CD4-positive, alpha-beta T cell (primary cell): ENCODE results near the gene FBXL17. TPM values are rescaled to one million over a fixed set of nuclear protein-coding genes. Genes with fewer than 3 reads are reported as not detected.

ENCODE experiments used
- ATAC-seq: fragments of 200-7000 bp; cut with Tn5 transposase; one replicate; pipeline ENCODE4 v1.10.0; 2022; ENCODE audit warnings: mild to moderate bottlenecking; ENCODE audit not compliant: poor library complexity
- CTCF ChIA-PET: fragments of 350-600 bp; sonication (Branson Sonifier 250); formaldehyde crosslinking; loops from one replicate; lab custom pipeline; 2021; ENCODE audit warnings: antibody characterized with exemption, inconsistent platforms; lab: Charles Lee
- POLR2A ChIA-PET: fragments of 350-600 bp; sonication (Branson Sonifier 250); formaldehyde crosslinking; loops from one replicate; lab custom pipeline; 2021; ENCODE audit warnings: antibody characterized with exemption, inconsistent platforms; lab: Charles Lee
- DNase-seq, 14 experiments: peaks; one replicate each; pipeline ENCODE4 v3.0.0-alpha.2; 2013 to 2020; ENCODE audit warnings: mixed read lengths in 2 of 14
- H3K27ac ChIP-seq, 2 donors: one replicate each; pipeline versions ENCODE4 v1.5.1 to v1.7.0; 2013; ENCODE audit warnings: low read length in 2 of 2, low read depth in 1 of 2, mild to moderate bottlenecking in 1 of 2
- H3K27me3 ChIP-seq, 2 experiments: 1 replicate in 1 of 2; 2 replicates in 1 of 2; pipeline versions ENCODE4 v1.6.1 to v1.7.0; 2013; ENCODE audit warnings: low read length in 2 of 2, control low read depth in 1 of 2, mild to moderate bottlenecking in 1 of 2, moderate library complexity in 1 of 2; ENCODE audit not compliant: insufficient read depth in 2 of 2, control insufficient read depth in 1 of 2
- H3K36me3 ChIP-seq: one replicate; pipeline ENCODE4 v1.6.1; 2013; ENCODE audit warnings: low read length, control low read depth; ENCODE audit not compliant: insufficient read depth
- H3K4me1 ChIP-seq: one replicate; pipeline ENCODE4 v1.6.1; 2013; ENCODE audit warnings: low read length, control low read depth; ENCODE audit not compliant: insufficient read depth
- H3K4me3 ChIP-seq: one replicate; pipeline ENCODE4 v1.5.1; 2013; ENCODE audit warnings: mild to moderate bottlenecking, low read length, moderate library complexity
- H3K9me3 ChIP-seq, 2 experiments: 1 replicate in 1 of 2; 2 replicates in 1 of 2; pipeline versions ENCODE4 v1.6.1 to v1.7.0; 2013; ENCODE audit warnings: low read length in 2 of 2, mild to moderate bottlenecking in 2 of 2, control low read depth in 1 of 2, moderate library complexity in 1 of 2; ENCODE audit not compliant: control insufficient read depth in 1 of 2, insufficient read depth in 1 of 2
- H3K27ac Mint-ChIP-seq: one replicate; pipeline ENCODE4 v1.8.0; 2020; ENCODE audit warnings: mixed read lengths
- H3K27me3 Mint-ChIP-seq: one replicate; pipeline ENCODE4 v1.8.0; 2021; ENCODE audit warnings: mixed read lengths
- H3K36me3 Mint-ChIP-seq: one replicate; pipeline ENCODE4 v1.8.0; 2021; ENCODE audit warnings: low read depth, mixed read lengths
- H3K4me1 Mint-ChIP-seq: one replicate; pipeline ENCODE4 v1.8.0; 2021; ENCODE audit warnings: low read depth, mixed read lengths
- H3K4me3 Mint-ChIP-seq: one replicate; pipeline ENCODE4 v1.8.0; 2020; ENCODE audit warnings: mild to moderate bottlenecking, mixed read lengths
- H3K9me3 Mint-ChIP-seq: one replicate; pipeline ENCODE4 v1.8.0; 2020; ENCODE audit warnings: mixed read lengths
- CTCF ChIP-seq: fragments of 200-600 bp; IDR thresholded peaks from one replicate; pipeline ENCODE4 v1.8.0; 2022; ENCODE audit warnings: antibody characterized with exemption, mild to moderate bottlenecking
- intact Hi-C, 2 experiments: fragments of 100-400 bp; cut with DNase I in 1 of 2; cut with micrococcal nuclease in 1 of 2; formaldehyde crosslinking; loops; one replicate each; pipeline versions ENCODE4 v1.15.1 to v1.9.0; 2023 to 2025; cut with DNase I, micrococcal nuclease
- total RNA-seq, 174 experiments: library from RNA in 2 of 174; stranded (reverse) in 2 of 174; gene quantifications; one replicate each; pipeline ENCODE4 v1.2.3 and lab custom pipeline; 2021 to 2026

The FBXL17 gene
- total RNA-seq, 2 experiments from 2014 or later, result 17.9 to 21.1 TPM

GRCh38 chr5:107867266-107867665 lies 514.6 kb downstream of the FBXL17 start:
- no peak overlapping the region for H3K27ac Mint-ChIP-seq
- no peaks in the 10 kb centered on the region for H3K4me1 Mint-ChIP-seq
- no peak overlapping the region for H3K4me3 Mint-ChIP-seq

GRCh38 chr5:107864793-107865192 lies 517.1 kb downstream of the FBXL17 start:
- Histone ChIP-seq H3K4me1 (no peaks in the 10 kb centered on the region), H3K9me3 (no peaks in the 10 kb centered on the region), H3K27ac (no peak overlapping the region), H3K36me3 (no peaks in the 10 kb centered on the region), H3K4me3 (no peak overlapping the region), H3K27me3 (no peaks in the 10 kb centered on the region)
- H3K4me1 Mint-ChIP-seq, result no peaks in the 10 kb centered on the region
- ChIA-PET CTCF (no interaction called here), POLR2A (no interaction called here)
- DNase-seq (no peak), ATAC-seq (no peak)
- intact Hi-C loops, result no loop called here
- H3K9me3 Mint-ChIP-seq, result no peaks in the 10 kb centered on the region
- no peak for TF ChIP-seq CTCF
- no peak overlapping the region for H3K4me3 Mint-ChIP-seq
- H3K27me3 Mint-ChIP-seq, result no peaks in the 10 kb centered on the region
- H3K27ac Mint-ChIP-seq, result no peak overlapping the region
- peaks cover 28% of the 10 kb centered on the region for H3K36me3 Mint-ChIP-seq

More at GRCh38 chr5:107867266-107867665, 514.6 kb downstream of the FBXL17 start:
- ATAC-seq (no peak), DNase-seq (no peak)
- Histone ChIP-seq H3K36me3 (no peaks in the 10 kb centered on the region), H3K27me3 (no peaks in the 10 kb centered on the region), H3K27ac (no peak overlapping the region), H3K4me3 (no peak overlapping the region), H3K4me1 (no peaks in the 10 kb centered on the region), H3K9me3 (no peaks in the 10 kb centered on the region)
- Mint-ChIP-seq H3K9me3 (no peaks in the 10 kb centered on the region), H3K27me3 (no peaks in the 10 kb centered on the region), H3K36me3 (peaks cover 27% of the 10 kb centered on the region)
- POLR2A ChIA-PET, result no interaction called here
- intact Hi-C loops, result no loop called here
- CTCF ChIA-PET, result no interaction called here
- TF ChIP-seq CTCF, result no peak

GRCh38 chr5:107863125-107863524 lies 518.8 kb downstream of the FBXL17 start:
- H3K9me3 ChIP-seq, result no peaks in the 10 kb centered on the region
- H3K4me1 Mint-ChIP-seq, result no peaks in the 10 kb centered on the region
- H3K4me3 Mint-ChIP-seq, result no peak overlapping the region
- ATAC-seq, result no peak
- ChIA-PET CTCF (no interaction called here), POLR2A (no interaction called here)
- no peak for TF ChIP-seq CTCF
- H3K27me3 ChIP-seq, result no peaks in the 10 kb centered on the region
- H3K27ac Mint-ChIP-seq, result no peak overlapping the region
- H3K27me3 Mint-ChIP-seq, result no peaks in the 10 kb centered on the region
- H3K4me1 ChIP-seq, result no peaks in the 10 kb centered on the region
- no peak overlapping the region for H3K4me3 ChIP-seq
- peaks cover 21% of the 10 kb centered on the region for H3K36me3 Mint-ChIP-seq
- no peaks in the 10 kb centered on the region for H3K36me3 ChIP-seq
- H3K9me3 Mint-ChIP-seq, result no peaks in the 10 kb centered on the region
- intact Hi-C loops, result no loop called here
- DNase-seq, result no peak
- H3K27ac ChIP-seq, result no peak overlapping the region
